Brain microvascular endothelial cell (primary cell): ENCODE data around the gene MMP23B.
"Not testable (repeated sequence)": the region's sequence is repeated elsewhere in the genome, so short reads cannot be mapped to it uniquely, and the experiment has no call there.

Source experiments
- DNase-seq: peaks from one replicate; pipeline ENCODE4 v3.0.0-alpha.2; 2020
- H3K27ac ChIP-seq: fragments of 250-450 bp; sonication (Bioruptor Pico); 2 replicates; pipeline ENCODE4 v1.5.1; 2020; ENCODE audit warnings: mild to moderate bottlenecking, moderate library complexity
- H3K27me3 ChIP-seq: fragments of 250-450 bp; sonication (Bioruptor Pico); replicated peaks from 2 replicates; pipeline ENCODE4 v1.5.1; 2020; ENCODE audit warnings: mild to moderate bottlenecking
- H3K36me3 ChIP-seq: fragments of 250-450 bp; sonication (Bioruptor Pico); replicated peaks from 2 replicates; pipeline ENCODE4 v1.5.1; 2020; ENCODE audit warnings: mild to moderate bottlenecking
- H3K4me3 ChIP-seq: 2 replicates; pipeline ENCODE4 v1.5.1; 2011; ENCODE audit warnings: low read depth, mild to moderate bottlenecking, control low read depth, low read length, moderate library complexity
- CTCF ChIP-seq: IDR thresholded peaks from 2 replicates; pipeline ENCODE4 v1.5.1; 2011; ENCODE audit warnings: low read depth, mild to moderate bottlenecking, moderate library complexity, low read length, control low read depth, inconsistent platforms; ENCODE audit errors: missing control alignments
- in situ Hi-C: cut with HindIII; loops from 2 replicates; pipeline ENCODE4 v1.10.0; 2017; ENCODE audit warnings: low sequenced_read_pairs, low pct_ligation_motif_present

Gene MMP23B

GRCh38 chr1:1658583-1659549 is 26.9 kb downstream of the MMP23B start, which contains the start of gene CDK11B:
Gene CDK11B (minus strand): TSS chr1:1659004. CDS start chr1:1657485, 1,519 bp downstream.
- peak; percentile 6 for TF ChIP-seq CTCF
- peak; percentile 99 for DNase-seq
- Histone ChIP-seq H3K4me3 (peak within 1 kb of the TSS; percentile 68), H3K36me3 (peaks cover 16% of the 10 kb centered on the region), H3K27ac (peak within 1 kb of the TSS; percentile 84)
- in situ Hi-C loops, H3K27me3 ChIP-seq: not testable (repeated sequence)

- in situ Hi-C loops, H3K4me3 ChIP-seq, H3K27me3 ChIP-seq, H3K27ac ChIP-seq, DNase-seq: not testable (repeated sequence)
- H3K36me3 ChIP-seq = peaks cover 18% of the 10 kb centered on the region
Observed at GRCh38 chr1:1662392-1662791, 30.4 kb downstream of the MMP23B start.

DNA sequence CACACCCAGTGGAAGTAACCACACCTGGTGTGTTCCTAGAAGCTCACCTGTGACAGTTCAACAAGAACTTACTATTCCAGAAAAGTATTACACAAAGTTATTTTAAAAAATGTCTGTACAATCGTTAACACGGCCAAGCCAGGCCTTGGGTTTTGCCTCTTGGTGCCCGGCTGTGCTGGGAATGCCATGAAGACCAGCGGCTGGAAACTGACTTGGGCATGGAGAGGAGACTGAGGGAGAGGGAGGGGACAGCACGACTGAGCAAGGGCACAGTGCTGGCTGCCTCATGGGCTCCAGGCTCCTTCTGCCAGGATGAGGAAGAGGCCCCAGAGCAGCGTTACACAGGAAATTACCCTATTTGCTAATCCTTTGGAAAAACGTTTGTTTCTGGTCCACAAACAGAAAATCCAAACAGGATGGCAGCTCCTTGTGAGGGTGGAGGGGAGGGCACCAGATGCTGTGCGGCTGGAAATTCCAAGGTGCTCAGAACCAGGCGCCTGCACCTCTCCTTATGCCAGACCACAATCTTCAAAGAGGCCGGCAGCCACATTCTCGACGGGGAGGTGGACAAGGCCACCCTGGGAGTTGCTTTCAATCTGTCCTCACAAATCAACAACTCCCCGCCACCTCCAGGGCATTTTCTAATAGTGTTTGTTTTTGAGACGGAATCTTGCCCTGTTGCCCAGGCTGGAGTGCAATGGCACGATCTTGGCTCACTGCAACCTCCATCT is 31.0 kb downstream of the MMP23B start:
- H3K27me3 ChIP-seq, in situ Hi-C loops, DNase-seq, H3K4me3 ChIP-seq, H3K27ac ChIP-seq: not testable (repeated sequence)
- peaks cover 18% of the 10 kb centered on the region for H3K36me3 ChIP-seq

GRCh38 chr1:1664318-1664717 is 32.3 kb downstream of the MMP23B start:
- H3K4me3 ChIP-seq, in situ Hi-C loops: not testable (repeated sequence)

DNA sequence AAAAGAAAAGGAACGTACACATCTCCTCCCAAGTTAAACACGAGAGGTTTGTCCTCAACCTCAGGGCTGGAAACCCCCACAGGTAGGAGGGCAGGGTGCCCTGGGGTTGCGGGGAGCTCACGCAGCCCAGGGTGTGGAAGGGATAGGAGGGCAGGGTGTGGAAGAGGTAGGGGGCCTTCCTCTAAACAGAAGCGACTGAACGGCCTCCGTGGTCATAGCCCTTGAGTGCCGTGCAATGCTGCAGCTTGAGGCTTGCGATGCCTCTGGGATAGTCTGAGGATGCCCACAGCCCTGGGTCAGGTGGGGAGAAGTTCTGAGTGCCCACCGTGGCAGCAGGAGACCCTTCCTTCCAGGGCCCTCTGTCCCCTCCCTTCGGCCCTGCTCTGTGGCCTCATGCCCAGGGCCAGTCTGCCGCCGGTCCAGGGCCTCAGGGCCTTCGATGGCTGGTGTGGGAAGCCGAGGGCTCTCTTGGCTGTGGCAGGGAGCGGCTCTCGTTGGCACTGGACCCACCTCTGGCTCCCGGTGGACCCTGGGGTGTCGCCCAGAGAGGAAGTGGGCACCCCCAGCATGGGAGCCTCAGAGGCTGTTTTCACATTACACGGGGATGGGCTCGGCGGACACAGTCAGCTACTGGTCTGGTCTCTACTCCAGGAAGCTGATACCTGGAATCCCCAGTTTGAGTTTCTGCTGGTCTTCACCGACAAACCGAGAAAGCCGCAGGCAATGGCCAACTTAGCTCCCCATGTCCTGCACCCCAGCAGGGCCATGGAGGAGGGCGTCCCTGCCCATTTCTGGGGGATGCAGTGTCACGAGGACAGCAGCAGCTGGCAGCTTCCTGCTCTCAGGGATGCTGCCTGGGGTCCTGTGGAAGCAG is 33.2 kb downstream of the MMP23B start:
- H3K27me3 ChIP-seq = no peaks in the 10 kb centered on the region
- in situ Hi-C loops = no loop called here
- no peak overlapping the region for H3K4me3 ChIP-seq
- DNase-seq = no peak
- H3K27ac ChIP-seq = no peak overlapping the region
- H3K36me3 ChIP-seq = peaks cover 26% of the 10 kb centered on the region
- no peak for TF ChIP-seq CTCF

More at GRCh38 chr1:1664318-1664717, 32.3 kb downstream of the MMP23B start:
- peaks cover 18% of the 10 kb centered on the region for H3K36me3 ChIP-seq
- not testable (repeated sequence) for H3K27ac ChIP-seq, DNase-seq, H3K27me3 ChIP-seq

DNA sequence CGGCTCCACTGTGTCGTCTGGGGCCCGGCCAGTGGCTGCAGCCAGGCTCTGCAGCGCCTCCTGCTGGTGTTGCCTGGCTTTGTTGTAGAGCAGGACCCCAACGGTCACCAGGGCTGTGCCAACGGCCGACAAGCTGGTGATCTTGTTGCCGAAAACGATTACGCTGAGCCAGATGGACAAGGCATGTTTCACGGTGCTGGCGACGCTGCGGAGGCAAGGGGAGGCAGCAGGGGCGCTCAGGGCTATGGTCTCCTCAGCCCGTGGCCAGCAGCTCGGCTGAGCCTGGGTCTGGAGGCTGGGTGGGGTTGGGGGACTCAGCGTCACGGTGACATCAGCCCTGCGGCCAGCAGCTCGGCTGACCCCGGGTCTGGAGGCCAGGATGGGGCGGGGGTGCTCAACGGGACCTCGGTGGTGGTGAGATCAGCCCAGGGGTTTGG is 33.9 kb downstream of the MMP23B start:
- Histone ChIP-seq H3K27ac (no peak overlapping the region), H3K27me3 (no peaks in the 10 kb centered on the region), H3K36me3 (peaks cover 31% of the 10 kb centered on the region), H3K4me3 (no peak overlapping the region)
- in situ Hi-C loops = no loop called here
- DNase-seq = no peak
- peak; percentile 63 for TF ChIP-seq CTCF
